Stimulated activated CD4-positive, alpha-beta T cell treated with anti-CD3 and anti-CD28 coated beads, Interleukin-4, amount 100 ng/mL, for 4 hours (primary cell): ENCODE data around the gene ANK3.
A peak's percentile ranks its signal among the peaks of the same experiment; 100 is the strongest.

ENCODE experiments used
- DNase-seq, 2 experiments: peaks; one replicate each; pipeline ENCODE4 v3.0.0-alpha.2; 2020

ANK3 gene

GRCh38 chr10:60009710-60010383, 379.8 kb downstream of the ANK3 start:
- DNase-seq = no peak

GRCh38 chr10:60009276-60009675, 380.4 kb downstream of the ANK3 start:
- no peak for DNase-seq

- DNase-seq = no peak
These were observed 380.9 kb downstream of the ANK3 start for GRCh38 chr10:60008816-60009215.

- DNase-seq = no peak
These were observed 383.6 kb downstream of the ANK3 start for GRCh38 chr10:60006062-60006461.

DNA sequence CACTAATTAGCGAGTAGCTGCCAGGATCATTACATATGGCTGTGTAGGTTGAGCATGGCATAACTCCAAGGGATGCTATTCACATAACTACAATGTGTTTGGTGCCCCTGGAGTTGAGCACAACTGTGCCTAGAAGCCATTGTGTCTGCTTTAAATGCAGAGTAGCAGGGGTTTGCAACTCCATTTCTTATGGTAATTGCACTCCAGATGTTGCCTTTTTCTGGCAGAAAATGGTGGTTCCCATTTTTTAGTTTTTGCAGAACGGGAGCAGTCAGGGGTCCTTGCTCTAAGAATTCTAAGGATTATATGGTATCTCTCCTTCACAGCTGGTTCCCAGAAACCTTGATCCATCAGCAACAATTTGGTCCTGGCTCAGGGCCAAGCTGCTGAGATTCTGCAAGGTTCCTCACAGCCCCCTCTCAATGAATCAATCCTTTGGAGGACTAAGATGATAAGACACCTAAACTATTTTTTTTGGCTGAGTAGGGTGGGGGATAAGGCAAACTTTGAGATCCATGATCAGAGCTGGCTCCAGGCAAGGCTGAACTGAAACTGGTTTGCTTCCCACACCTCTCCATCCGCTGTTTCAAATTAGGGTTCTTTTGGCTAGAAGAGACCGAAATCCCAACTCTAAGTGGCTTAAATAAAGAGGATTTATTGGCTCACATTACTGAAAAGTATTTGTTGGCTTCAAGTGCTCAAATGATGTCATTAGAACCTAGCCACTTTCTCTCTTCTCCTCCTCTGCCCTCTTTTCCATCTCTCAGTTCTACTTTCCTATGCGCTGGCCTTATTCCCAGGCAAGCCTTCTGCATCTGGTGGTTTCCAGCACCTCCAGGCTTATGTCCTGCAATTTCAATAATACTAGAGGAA, 385.8 kb downstream of the ANK3 start:
- DNase-seq = no peak

GRCh38 chr10:60000747-60001146, 388.9 kb downstream of the ANK3 start:
- no peak for DNase-seq

- no peak for DNase-seq
These were observed 391.7 kb downstream of the ANK3 start for GRCh38 chr10:59997827-59998525.

- DNase-seq = no peak
These were observed 393.8 kb downstream of the ANK3 start for GRCh38 chr10:59995862-59996261.

GRCh38 chr10:59993931-59994330, 395.7 kb downstream of the ANK3 start:
- DNase-seq = no peak

- peak in 1 of 2 experiments; percentile 12 for DNase-seq
These were observed 398.0 kb downstream of the ANK3 start for GRCh38 chr10:59991661-59992060.

GRCh38 chr10:59991117-59991516, 398.6 kb downstream of the ANK3 start:
- DNase-seq = no peak

DNA sequence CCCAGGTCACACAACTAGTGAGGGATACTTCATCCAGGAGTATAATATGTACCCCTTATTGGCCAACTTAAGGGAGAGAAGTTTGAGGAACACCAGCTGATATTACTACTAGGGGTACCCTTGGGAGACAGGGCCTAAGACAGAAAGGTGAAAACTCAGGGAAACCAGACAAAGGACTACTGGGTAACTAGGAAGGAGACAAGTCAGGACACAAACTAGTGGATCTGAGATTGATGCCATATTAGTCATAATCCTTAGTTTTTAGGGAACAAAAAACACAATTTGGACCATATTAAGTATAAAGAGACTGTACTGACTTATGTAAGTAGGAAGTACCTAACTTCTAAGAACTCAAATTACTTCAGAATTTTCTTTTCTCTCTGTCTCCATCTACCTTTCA, 404.0 kb downstream of the ANK3 start:
- DNase-seq = no peak

GRCh38 chr10:59984415-59984814, 405.3 kb downstream of the ANK3 start:
- no peak for DNase-seq

GRCh38 chr10:59980356-59980755, 409.3 kb downstream of the ANK3 start:
- no peak for DNase-seq

- no peak for DNase-seq
These were observed 412.2 kb downstream of the ANK3 start for GRCh38 chr10:59977486-59977885.

GRCh38 chr10:59976909-59977308, 412.8 kb downstream of the ANK3 start:
- DNase-seq = no peak
